ENCODE measurements around the gene JAK1. TPM values are rescaled to one million over a fixed set of nuclear protein-coding genes. Genes with fewer than 3 reads are reported as not detected.

JAK1 gene
- total RNA-seq, 1 experiment from 2014 or later = 88.9 TPM

Other genes with a start within 250 kb of the JAK1 start
- 17.4 and 19.8 TPM in 2 replicates for gene RAVER2, start 221.5 kb downstream of the JAK1 start, total RNA-seq (2014; rRNA removed; shearing (Covaris generic))
- 18.0 and 22.6 TPM in 2 replicates for gene AK4, start 181.7 kb upstream of the JAK1 start, total RNA-seq (2014; rRNA removed; shearing (Covaris generic))

Data from H4 (cell line).